Activated CD4-positive, alpha-beta T cell treated with anti-CD3 and anti-CD28 coated beads for 48 hours (primary cell): ENCODE data around the gene OPN4.

Experiments
- DNase-seq: peaks from one replicate; pipeline ENCODE4 v3.0.0-alpha.2; 2020

OPN4 gene

DNA sequence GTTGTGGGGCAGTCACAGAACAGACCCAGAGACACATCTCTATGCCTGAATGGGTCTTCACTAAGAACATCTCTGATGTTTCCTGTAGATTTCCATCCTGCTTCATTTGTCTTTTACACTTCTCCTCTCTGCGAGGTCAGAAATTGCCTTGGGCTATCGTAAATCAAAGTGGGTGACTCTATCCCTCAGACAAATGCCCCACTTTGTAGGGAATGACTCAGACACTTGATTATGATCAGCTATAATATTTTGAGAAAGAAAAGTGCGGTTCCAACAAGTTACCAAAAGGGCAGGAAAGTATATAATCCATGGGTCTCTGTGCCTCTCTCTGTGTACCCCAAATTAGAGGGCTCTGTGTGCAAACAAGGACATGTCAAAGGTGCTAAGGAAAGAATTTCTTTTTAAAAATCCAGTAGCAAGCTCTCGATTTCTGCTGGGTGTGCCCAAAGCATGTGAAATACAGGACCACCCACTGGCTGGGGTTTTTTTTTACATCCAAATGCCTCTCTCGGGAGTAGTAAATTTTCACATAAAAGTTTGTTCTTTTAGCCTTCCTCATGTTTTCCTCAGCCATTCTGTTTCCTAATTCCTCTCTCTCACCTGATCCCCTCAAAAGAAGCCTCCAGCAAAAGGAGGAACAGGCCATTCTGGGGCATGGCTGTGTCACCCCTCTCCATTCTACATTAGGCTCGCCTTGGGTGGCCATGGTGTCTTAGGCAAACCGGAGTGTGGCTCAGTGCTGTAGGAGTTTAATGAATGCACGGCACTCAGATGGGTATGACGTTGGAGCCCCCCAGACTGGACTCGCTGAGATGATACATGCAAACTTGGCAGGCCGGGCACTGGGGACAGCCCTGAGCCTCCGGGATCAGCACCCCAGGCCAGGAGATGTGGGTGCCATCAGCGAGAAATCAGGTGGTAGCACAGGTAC, 6.3 kb upstream of the OPN4 start:
- DNase-seq: peak; percentile 1

DNA sequence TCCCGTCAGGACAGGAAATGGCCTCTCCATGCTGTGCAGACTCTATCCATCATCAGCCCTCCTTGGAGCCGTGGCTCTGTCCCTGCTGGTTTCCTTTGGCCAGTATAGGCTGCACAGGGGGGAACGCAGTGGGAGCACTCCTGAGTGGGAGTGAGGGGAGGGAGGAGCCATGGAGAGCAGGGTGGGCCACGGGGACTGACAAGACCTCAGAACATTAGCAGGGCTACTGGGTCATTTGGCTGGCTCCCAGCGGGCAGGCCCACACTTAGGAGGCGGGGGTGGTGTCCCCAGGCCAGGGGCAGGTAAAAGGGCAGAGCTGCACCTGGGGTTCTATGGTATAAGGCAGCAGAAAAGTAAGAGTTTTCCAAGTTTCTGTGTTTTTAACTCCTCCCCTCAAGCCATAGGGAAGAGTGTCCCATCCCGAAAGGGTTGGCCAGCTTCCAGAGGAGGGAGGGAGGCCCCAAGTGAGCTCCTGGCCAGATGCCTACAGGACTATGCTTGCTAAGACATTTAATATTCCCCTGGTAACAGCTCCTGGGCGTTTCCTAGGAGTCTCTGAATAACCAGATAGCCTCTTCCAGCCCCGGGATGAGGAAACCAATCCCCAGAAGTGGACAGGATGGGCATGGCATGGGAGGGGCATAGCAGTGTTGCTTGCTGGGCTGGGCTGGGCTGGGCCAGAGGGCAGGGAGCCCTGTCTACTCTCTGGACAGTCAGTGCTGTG, 5.5 kb upstream of the OPN4 start:
- DNase-seq: peak; percentile 1

- DNase-seq: no peak
Measured at GRCh38 chr10:86649471-86650150, 4.7 kb upstream of the OPN4 start.

- no peak for DNase-seq
Measured at GRCh38 chr10:86650151-86650550, 4.2 kb upstream of the OPN4 start.

GRCh38 chr10:86651021-86651471, 3.3 kb upstream of the OPN4 start:
- peak; percentile 1 for DNase-seq

DNA sequence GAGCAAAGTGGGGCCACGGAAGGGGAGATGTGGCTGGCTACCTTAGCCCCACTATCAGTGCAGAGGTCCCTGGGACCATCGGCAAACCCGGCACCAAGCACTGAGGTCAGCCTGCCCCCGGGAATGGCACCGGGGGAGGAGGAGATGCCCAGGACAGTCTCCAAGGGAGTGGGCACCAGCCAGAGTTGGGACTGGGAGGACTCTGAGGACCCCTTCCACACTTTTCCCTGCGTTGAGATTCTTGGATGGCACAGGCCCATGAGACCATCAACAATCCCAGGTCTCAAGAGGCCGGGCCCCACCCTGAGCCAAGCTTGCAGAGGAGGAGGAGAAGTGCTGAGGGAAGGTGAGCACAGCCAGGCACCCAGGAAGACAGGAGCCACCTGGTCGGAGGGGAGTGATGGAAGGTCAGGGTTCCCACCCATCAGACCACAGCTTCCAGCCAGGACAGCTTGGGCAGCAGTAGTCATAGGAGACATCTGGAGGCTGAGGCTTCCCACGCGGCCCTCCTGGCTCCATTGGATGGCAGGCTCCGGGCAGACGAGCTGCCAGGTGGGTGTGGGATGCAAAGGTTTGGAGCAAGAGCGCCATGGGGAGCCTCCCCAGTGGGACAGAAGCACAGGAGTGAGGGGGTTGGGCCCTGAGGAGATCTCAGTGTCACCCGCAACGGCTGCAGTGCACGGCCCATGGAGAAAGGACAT, 2.6 kb upstream of the OPN4 start:
- DNase-seq: no peak

- no peak for DNase-seq
Measured at GRCh38 chr10:86652361-86653202, 1.8 kb upstream of the OPN4 start.

GRCh38 chr10:86653379-86653778, 968 bp upstream of the OPN4 start:
- DNase-seq: no peak

- DNase-seq: no peak
Measured at GRCh38 chr10:86653987-86654386, 360 bp upstream of the OPN4 start.

- no peak for DNase-seq
Measured at GRCh38 chr10:86655173-86655540, 810 bp downstream of the OPN4 start.

DNA sequence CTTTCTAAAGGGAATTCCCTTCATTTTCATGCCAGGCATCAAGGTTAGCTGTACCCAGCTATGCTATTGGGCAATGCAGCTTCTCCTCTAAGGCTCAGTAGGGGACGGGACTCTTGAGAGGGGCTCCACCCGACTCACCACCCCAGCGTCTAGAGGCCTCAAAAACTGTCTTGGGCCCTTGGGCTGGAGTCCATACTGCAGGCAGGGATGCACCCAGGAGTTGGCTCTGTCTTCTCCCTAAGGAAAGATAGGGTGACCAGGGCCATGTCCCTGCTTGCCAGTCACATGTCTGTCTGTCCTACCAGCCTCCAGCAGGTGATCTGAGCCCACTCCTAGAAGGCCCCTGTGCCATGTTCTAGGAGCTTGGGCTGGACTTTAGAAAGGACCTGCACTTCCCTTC, 1.2 kb downstream of the OPN4 start:
- DNase-seq: no peak

DNA sequence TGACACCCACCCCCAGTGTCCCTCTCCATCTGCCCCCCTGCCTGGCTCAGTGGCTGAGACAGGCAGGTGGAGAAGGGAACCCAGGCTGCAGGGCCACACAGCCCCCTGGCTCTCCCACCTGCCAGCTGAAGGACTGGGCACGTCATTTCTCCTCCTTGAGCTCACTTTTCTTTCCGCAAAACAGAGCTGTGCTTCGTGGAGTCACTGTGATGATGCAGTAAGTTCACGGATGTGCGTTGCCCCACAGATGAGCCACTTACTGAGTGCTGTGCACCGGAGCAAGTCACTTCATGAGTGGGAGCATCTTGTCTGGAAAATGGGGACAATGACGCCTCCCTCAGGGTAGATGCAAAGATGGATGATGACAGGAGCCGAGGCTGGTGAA, 2.7 kb downstream of the OPN4 start:
- DNase-seq: no peak

GRCh38 chr10:86657396-86658011, 3.2 kb downstream of the OPN4 start:
- DNase-seq: no peak

- DNase-seq: no peak
Measured at GRCh38 chr10:86658261-86658741, 4.0 kb downstream of the OPN4 start.

- DNase-seq: no peak
Measured at GRCh38 chr10:86658751-86659150, 4.4 kb downstream of the OPN4 start.

DNA sequence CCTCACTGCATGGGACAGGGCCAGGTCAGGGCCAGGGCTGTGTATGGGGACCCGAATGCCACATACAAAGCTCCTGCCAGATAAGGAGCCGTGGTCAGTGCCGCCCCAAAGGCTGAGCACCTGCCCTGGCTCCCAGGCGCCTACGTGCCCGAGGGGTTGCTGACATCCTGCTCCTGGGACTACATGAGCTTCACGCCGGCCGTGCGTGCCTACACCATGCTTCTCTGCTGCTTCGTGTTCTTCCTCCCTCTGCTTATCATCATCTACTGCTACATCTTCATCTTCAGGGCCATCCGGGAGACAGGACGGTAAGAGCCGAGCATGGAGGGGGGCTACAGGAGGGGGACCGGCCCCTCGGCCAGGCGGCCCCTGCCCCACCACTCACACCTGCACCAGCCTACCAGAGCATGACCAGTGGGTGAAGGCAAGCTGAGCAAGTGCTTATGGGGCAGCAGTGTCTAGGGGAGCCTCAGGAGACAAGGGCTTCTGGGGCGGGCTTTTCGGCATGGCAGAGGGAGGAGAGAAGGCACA, 4.9 kb downstream of the OPN4 start:
- no peak for DNase-seq

DNA sequence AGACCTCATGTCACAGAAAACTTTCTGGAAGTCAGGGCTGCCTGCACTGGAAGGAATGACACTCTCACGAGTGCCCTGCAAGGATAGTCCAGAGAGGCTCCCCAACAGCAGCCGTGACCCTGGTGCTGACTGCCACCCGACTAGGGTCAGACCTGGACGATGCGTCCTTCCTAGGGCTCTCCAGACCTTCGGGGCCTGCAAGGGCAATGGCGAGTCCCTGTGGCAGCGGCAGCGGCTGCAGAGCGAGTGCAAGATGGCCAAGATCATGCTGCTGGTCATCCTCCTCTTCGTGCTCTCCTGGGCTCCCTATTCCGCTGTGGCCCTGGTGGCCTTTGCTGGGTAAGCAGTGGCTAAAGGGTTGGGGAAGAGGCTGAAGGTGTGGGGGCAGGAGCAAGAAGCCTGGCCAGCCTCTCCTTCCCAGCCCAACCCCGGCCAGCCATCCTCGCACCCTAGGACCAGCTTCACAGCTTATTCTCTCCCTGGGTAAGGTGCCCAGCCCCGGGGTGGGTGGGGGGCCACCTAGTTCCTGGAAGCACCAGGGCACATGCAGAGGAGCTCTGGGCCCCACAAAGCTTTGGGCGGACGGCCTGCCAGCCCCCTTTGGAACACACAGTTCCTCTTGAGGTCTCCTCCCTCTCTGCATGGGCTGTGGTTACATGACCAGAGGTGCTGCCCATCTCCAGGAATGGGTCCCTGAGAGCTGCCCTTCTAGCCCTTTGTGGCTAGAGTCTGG, 5.5 kb downstream of the OPN4 start:
- no peak for DNase-seq

DNA sequence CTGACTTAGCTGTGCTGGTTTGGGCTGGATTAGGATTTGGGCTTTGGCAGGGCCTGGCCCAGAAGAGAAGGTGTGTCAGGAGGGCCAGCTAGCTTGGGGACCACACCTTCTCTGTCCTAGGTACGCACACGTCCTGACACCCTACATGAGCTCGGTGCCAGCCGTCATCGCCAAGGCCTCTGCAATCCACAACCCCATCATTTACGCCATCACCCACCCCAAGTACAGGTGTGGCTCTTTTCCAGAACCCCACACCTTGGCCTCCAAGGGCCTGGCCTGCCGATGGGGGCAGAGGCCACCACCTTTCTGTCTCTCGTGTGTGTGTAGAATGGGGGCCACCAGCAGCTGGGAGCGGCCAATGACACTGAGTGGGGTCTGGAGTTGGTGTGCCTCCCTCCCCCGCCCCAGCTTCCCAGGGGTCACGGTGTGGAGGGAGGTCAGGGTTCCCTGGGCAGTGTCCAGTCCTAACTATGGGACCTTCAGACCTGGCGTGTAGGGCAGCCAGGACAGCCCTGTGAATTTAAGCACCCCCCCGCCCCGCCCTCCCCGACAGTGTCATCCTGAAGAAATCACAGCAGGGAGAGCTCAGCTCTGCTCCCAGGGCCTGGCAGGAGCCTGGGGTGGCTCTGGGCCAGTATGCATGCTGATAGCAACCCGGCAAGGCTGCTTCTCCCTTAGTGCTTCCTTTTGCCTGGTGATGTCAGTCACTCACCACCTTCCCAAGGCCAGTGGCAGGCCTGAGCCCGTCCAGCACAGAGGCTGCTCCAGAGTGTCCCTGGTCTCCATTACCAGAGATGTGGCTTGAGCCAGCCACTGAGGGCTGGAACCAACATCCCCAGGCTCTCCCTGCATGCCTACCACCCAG, 7.0 kb downstream of the OPN4 start:
- DNase-seq: no peak
